Loucy (cell line): ENCODE measurements around the gene FAM107B.

Experiments
- CTCF ChIP-seq: fragments of 200-600 bp; sonication (generic); conservative IDR thresholded peaks from 2 replicates; pipeline ENCODE4 v1.5.1; 2014; ENCODE audit warnings: mild to moderate bottlenecking, antibody characterized with exemption, low read length
- EZH2phosphoT487 ChIP-seq: fragments of 200-600 bp; IDR thresholded peaks from 2 replicates; pipeline ENCODE4 v1.6.1; 2018; ENCODE audit warnings: antibody characterized with exemption, mild to moderate bottlenecking, moderate library complexity, borderline replicate concordance

- TF ChIP-seq EZH2phosphoT487 (no peak), CTCF (no peak)
Measured at GRCh38 chr10:14563076-14563336, 211.7 kb downstream of the FAM107B start.
